ENCODE measurements around the gene GALNT5.

The GALNT5 gene

GRCh38 chr2:157361526-157361925 lies 104.0 kb downstream of the GALNT5 start:
- in situ Hi-C loops (cut with MboI; ENCODE audit: low sequenced_read_pairs), result no loop called here

- in situ Hi-C loops (cut with MboI; ENCODE audit: low sequenced_read_pairs), result no loop called here
These were observed 105.1 kb downstream of the GALNT5 start for GRCh38 chr2:157362627-157363026.

GRCh38 chr2:157363612-157364101 lies 106.2 kb downstream of the GALNT5 start:
- in situ Hi-C loops (cut with MboI; ENCODE audit: low sequenced_read_pairs), result no loop called here
